H9 (cell line): ENCODE results near the gene PTPN3. TPM values are rescaled to one million over a fixed set of nuclear protein-coding genes. Genes with fewer than 3 reads are reported as not detected.
A peak's percentile ranks its signal among the peaks of the same experiment; 100 is the strongest.
"Not testable (repeated sequence)": the region's sequence is repeated elsewhere in the genome, so short reads cannot be mapped to it uniquely, and the experiment has no call there.

Experiments used
- DNase-seq: peaks from one replicate; pipeline ENCODE4 v3.0.0-alpha.2; 2017
- H2AFZ ChIP-seq: one replicate; pipeline ENCODE4 v1.6.1; 2013; ENCODE audit warnings: mild to moderate bottlenecking, low read length, control low read depth, moderate library complexity
- H2AK5ac ChIP-seq: 2 replicates; pipeline ENCODE4 v1.6.1; 2013; ENCODE audit warnings: low read length, control low read depth, mixed read lengths; ENCODE audit not compliant: insufficient read length
- H2BK120ac ChIP-seq: one replicate; pipeline ENCODE4 v1.6.1; 2013; ENCODE audit warnings: low read depth, mild to moderate bottlenecking, low read length, control low read depth, inconsistent platforms; ENCODE audit not compliant: poor library complexity, severe bottlenecking
- H2BK12ac ChIP-seq: 2 replicates; pipeline ENCODE4 v1.6.1; 2013; ENCODE audit warnings: low read length, control low read depth, mixed read lengths, low read depth; ENCODE audit not compliant: insufficient read length
- H2BK15ac ChIP-seq: 2 replicates; pipeline ENCODE4 v1.6.1; 2013; ENCODE audit warnings: low read depth, low read length, control low read depth
- H2BK20ac ChIP-seq: one replicate; pipeline ENCODE4 v1.6.1; 2013; ENCODE audit warnings: low read depth, mild to moderate bottlenecking, low read length, control low read depth, inconsistent platforms; ENCODE audit not compliant: poor library complexity, severe bottlenecking
- H2BK5ac ChIP-seq: 2 replicates; pipeline ENCODE4 v1.6.1; 2013; ENCODE audit warnings: low read length, control low read depth, mixed read lengths; ENCODE audit not compliant: insufficient read length
- H3K14ac ChIP-seq: 2 replicates; pipeline ENCODE4 v1.6.1; 2013; ENCODE audit warnings: low read length, control low read depth; ENCODE audit not compliant: insufficient read depth
- H3K18ac ChIP-seq: 2 replicates; pipeline ENCODE4 v1.6.1; 2013; ENCODE audit warnings: low read depth, mild to moderate bottlenecking, mixed read lengths, low read length, control low read depth; ENCODE audit not compliant: insufficient read length
- H3K23ac ChIP-seq: 2 replicates; pipeline ENCODE4 v1.6.1; 2013; ENCODE audit warnings: low read length, control low read depth, mixed read lengths, low read depth; ENCODE audit not compliant: insufficient read length
- H3K23me2 ChIP-seq: 2 replicates; pipeline ENCODE4 v1.6.1; 2013; ENCODE audit warnings: low read depth, mild to moderate bottlenecking, mixed read lengths, low read length, control low read depth; ENCODE audit not compliant: insufficient read length, poor library complexity, severe bottlenecking
- H3K27ac ChIP-seq: 2 replicates; pipeline ENCODE4 v1.5.1; 2013; ENCODE audit warnings: low read length, control low read depth, mixed read lengths, low read depth; ENCODE audit not compliant: insufficient read length
- H3K27me3 ChIP-seq: 2 replicates; pipeline ENCODE4 v1.6.1; 2013; ENCODE audit warnings: low read length, control low read depth, inconsistent platforms; ENCODE audit not compliant: insufficient read depth
- H3K4ac ChIP-seq: 2 replicates; pipeline ENCODE4 v1.6.1; 2013; ENCODE audit warnings: low read depth, mild to moderate bottlenecking, control low read depth, inconsistent platforms, low read length, moderate library complexity
- H3K4me1 ChIP-seq: 2 replicates; pipeline ENCODE4 v1.6.1; 2013; ENCODE audit warnings: low read length, control low read depth, inconsistent platforms; ENCODE audit not compliant: insufficient read depth
- H3K4me2 ChIP-seq: 2 replicates; pipeline ENCODE4 v1.6.1; 2013; ENCODE audit warnings: low read length, control low read depth, mixed read lengths; ENCODE audit not compliant: insufficient read length, insufficient read depth
- H3K56ac ChIP-seq: 2 replicates; pipeline ENCODE4 v1.6.1; 2013; ENCODE audit warnings: low read depth, mild to moderate bottlenecking, mixed read lengths, low read length, control low read depth; ENCODE audit not compliant: insufficient read length
- H3K79me1 ChIP-seq: 2 replicates; pipeline ENCODE4 v1.6.1; 2013; ENCODE audit warnings: low read depth, mild to moderate bottlenecking, moderate library complexity, low read length, control low read depth, inconsistent platforms; ENCODE audit not compliant: insufficient read depth, poor library complexity, severe bottlenecking
- H3K79me2 ChIP-seq: 2 replicates; pipeline ENCODE4 v1.6.1; 2013; ENCODE audit warnings: low read length, control low read depth, inconsistent platforms; ENCODE audit not compliant: insufficient read depth
- H3K9ac ChIP-seq: 2 replicates; pipeline ENCODE4 v1.6.1; 2013; ENCODE audit warnings: low read length, control low read depth, mixed read lengths; ENCODE audit not compliant: insufficient read length; ENCODE audit errors: extremely low read depth
- H3K9me3 ChIP-seq: one replicate; pipeline ENCODE4 v1.6.1; 2013; ENCODE audit warnings: low read depth, low read length, inconsistent platforms; ENCODE audit not compliant: control insufficient read depth
- H3T11ph ChIP-seq: one replicate; pipeline ENCODE4 v1.6.1; 2013; ENCODE audit warnings: mild to moderate bottlenecking, low read length, control low read depth, inconsistent platforms
- H4K20me1 ChIP-seq: one replicate; pipeline ENCODE4 v1.6.1; 2013; ENCODE audit not compliant: control insufficient read depth, insufficient read length, insufficient read depth
- H4K5ac ChIP-seq: 2 replicates; pipeline ENCODE4 v1.6.1; 2013; ENCODE audit warnings: low read depth, mild to moderate bottlenecking, mixed read lengths, low read length, control low read depth; ENCODE audit not compliant: insufficient read length
- H4K8ac ChIP-seq: replicated peaks from 2 replicates; pipeline ENCODE4 v1.6.1; 2013; ENCODE audit warnings: low read length, control low read depth, mixed read lengths, low read depth; ENCODE audit not compliant: insufficient read length
- H4K91ac ChIP-seq: 2 replicates; pipeline ENCODE4 v1.6.1; 2013; ENCODE audit warnings: low read depth, mild to moderate bottlenecking, moderate library complexity, mixed read lengths, low read length, control low read depth; ENCODE audit not compliant: insufficient read length
- H3K27ac Mint-ChIP-seq, 3 experiments: 2 replicates in 2 of 3; 3 replicates in 1 of 3; pipeline ENCODE4 v1.8.0; 2020 to 2021; ENCODE audit warnings: mixed read lengths in 3 of 3, mild to moderate bottlenecking in 1 of 3, moderate library complexity in 1 of 3
- H3K27me3 Mint-ChIP-seq: 2 replicates; pipeline ENCODE4 v1.8.0; 2021; ENCODE audit warnings: low read depth, mild to moderate bottlenecking, moderate library complexity, mixed read lengths
- H3K36me3 Mint-ChIP-seq, 3 experiments: 2 replicates in 2 of 3; 3 replicates in 1 of 3; pipeline ENCODE4 v1.8.0; 2020 to 2021; ENCODE audit warnings: low read depth in 3 of 3, mixed read lengths in 3 of 3; ENCODE audit not compliant: insufficient read depth in 1 of 3
- H3K4me1 Mint-ChIP-seq, 2 experiments: 2 replicates each; pipeline ENCODE4 v1.8.0; 2020; ENCODE audit warnings: mixed read lengths in 2 of 2
- H3K4me3 Mint-ChIP-seq, 2 experiments: 2 replicates in 1 of 2; 3 replicates in 1 of 2; pipeline ENCODE4 v1.8.0; 2020 to 2021; ENCODE audit warnings: mild to moderate bottlenecking in 2 of 2, mixed read lengths in 2 of 2, moderate library complexity in 1 of 2
- H3K9me3 Mint-ChIP-seq, 2 experiments: 2 replicates in 1 of 2; 3 replicates in 1 of 2; pipeline ENCODE4 v1.8.0; 2020; ENCODE audit warnings: mild to moderate bottlenecking in 2 of 2, mixed read lengths in 2 of 2, moderate library complexity in 1 of 2
- CTCF ChIP-seq: fragments of 200-600 bp; sonication (generic); conservative IDR thresholded peaks from 3 replicates; pipeline ENCODE4 v1.8.0; 2021; ENCODE audit warnings: antibody characterized with exemption, mild to moderate bottlenecking
- WGBS: extraction: QIAGEN DNeasy Blood & Tissue Kit; methylation state at CpG from one replicate; pipeline ENCODE4 v1.1.7; 2013; ENCODE audit warnings: missing lambda C conversion rate, low lambda C conversion rate, mixed read lengths; ENCODE audit not compliant: insufficient read length; ENCODE audit errors: extremely low coverage; 5-methylcytosine and 5-hydroxymethylcytosine counted together
- long read RNA-seq: library from polyadenylated mRNA; unstranded; transcript quantifications from one replicate; pipeline ENCODE4 v2.0.0, GENCODE V29; 2020
- total RNA-seq: library from RNA; stranded (reverse); gene quantifications from 2 replicates; pipeline ENCODE4 v1.2.1, GENCODE V29; 2021

Gene PTPN3
- total RNA-seq: 2.2 and 2.6 TPM in 2 replicates
- long read RNA-seq, partial matches to known transcripts: 1 of 6 reads
- long read RNA-seq, other reads (novel, unspliced or antisense): 5 of 6 reads

GRCh38 chr9:109498195-109499092 is at the start of gene PTPN3:
Gene PTPN3, minus strand, starts transcription at chr9:109498307. Its CDS starts 34,873 bp downstream, at chr9:109463434.
- Histone ChIP-seq H3K27ac (no peak within 1 kb of the TSS), H3K18ac (no peak within 1 kb of the TSS), H3T11ph (no peak within 1 kb of the TSS), H2BK12ac (no peak within 1 kb of the TSS), H3K79me2 (no peaks in the 10 kb centered on the region), H3K23me2 (no peaks in the 10 kb centered on the region), H4K5ac (no peak within 1 kb of the TSS), H3K4ac (no peak within 1 kb of the TSS), H3K4me2 (peak within 1 kb of the TSS; percentile 68), H3K9me3 (no peaks in the 10 kb centered on the region), H3K4me1 (no peaks in the 10 kb centered on the region), H2BK15ac (no peak within 1 kb of the TSS), H2AK5ac (no peak within 1 kb of the TSS), H4K8ac (no peak within 1 kb of the TSS), H4K20me1 (no peaks in the 10 kb centered on the region), H2BK20ac (no peak within 1 kb of the TSS), H3K79me1 (no peaks in the 10 kb centered on the region), H3K27me3 (peaks cover 29% of the 10 kb centered on the region; the same call in 1 of the 2 replicates), H3K9ac (no peak within 1 kb of the TSS), H2BK5ac (no peak within 1 kb of the TSS), H3K14ac (no peak within 1 kb of the TSS), H2BK120ac (no peak within 1 kb of the TSS), H2AFZ (no peak within 1 kb of the TSS), H4K91ac (no peak within 1 kb of the TSS), H3K56ac (no peak within 1 kb of the TSS), H3K23ac (no peak within 1 kb of the TSS)
- no peak for TF ChIP-seq CTCF
- peak within 1 kb of the TSS; percentile 74 to 83 for H3K4me3 Mint-ChIP-seq
- H3K27me3 Mint-ChIP-seq: peaks cover 83% of the 10 kb centered on the region
- no peaks in the 10 kb centered on the region; a peak in 1 of 5 replicates for H3K9me3 Mint-ChIP-seq
- DNase-seq: peak; percentile 45
- H3K4me1 Mint-ChIP-seq: peaks cover 20 to 21% of the 10 kb centered on the region in 2 experiments
- no peak within 1 kb of the TSS for H3K27ac Mint-ChIP-seq
- WGBS: no CpG with 5 or more reads among the region's 78 CpGs
- H3K36me3 Mint-ChIP-seq: peaks cover 0 to 4% (median 0%) of the 10 kb centered on the region in 3 experiments; a peak in 3 of 7 replicates

- not testable (repeated sequence) for H3K56ac ChIP-seq, H4K20me1 ChIP-seq, H3K27ac Mint-ChIP-seq, H4K5ac ChIP-seq, H3K27me3 ChIP-seq, H3K27ac ChIP-seq, H3K9me3 ChIP-seq, H3K79me2 ChIP-seq, H3K4ac ChIP-seq, H2BK15ac ChIP-seq, H3K18ac ChIP-seq, H3K27me3 Mint-ChIP-seq, H3K4me3 Mint-ChIP-seq, H3K4me2 ChIP-seq, H4K91ac ChIP-seq, H3K4me1 ChIP-seq, H4K8ac ChIP-seq, H2AK5ac ChIP-seq, H2BK5ac ChIP-seq, H2BK20ac ChIP-seq, H3T11ph ChIP-seq, H3K79me1 ChIP-seq, H3K23me2 ChIP-seq, H3K23ac ChIP-seq, H3K9ac ChIP-seq, H2BK12ac ChIP-seq, DNase-seq, H3K14ac ChIP-seq, H2AFZ ChIP-seq, H2BK120ac ChIP-seq, H3K4me1 Mint-ChIP-seq
- no CpG with 5 or more reads among the region's 1 CpG for WGBS
- Mint-ChIP-seq H3K36me3 (peaks cover 2 to 11% (median 4%) of the 10 kb centered on the region in 3 experiments; a peak in 3 of 7 replicates), H3K9me3 (peaks cover 21 to 24% of the 10 kb centered on the region in 2 experiments)
These were observed 46.8 kb upstream of the PTPN3 start for GRCh38 chr9:109544954-109545353.
